Esophagus muscularis mucosa (tissue), 4 donors: Measurements from ENCODE around the gene EDNRA. TPM values are rescaled to one million over a fixed set of nuclear protein-coding genes. Genes with fewer than 3 reads are reported as not detected.

ENCODE experiments used
- DNase-seq: peaks from one replicate; pipeline ENCODE4 v3.0.0-alpha.2; 2017; ENCODE audit errors: extremely low spot score
- H3K27ac ChIP-seq, 4 donors: fragments of 200-600 bp; sonication (generic); replicated peaks in 1 of 4; 1 replicate in 3 of 4; 2 replicates in 1 of 4; pipeline ENCODE4 v1.5.1; 2016 to 2019; ENCODE audit warnings: mild to moderate bottlenecking in 1 of 4
- H3K27me3 ChIP-seq, 4 donors: fragments of 200-600 bp; sonication (generic); one replicate each; pipeline versions ENCODE4 v1.5.1 to v1.6.0; 2016 to 2019
- H3K36me3 ChIP-seq, 4 donors: fragments of 200-600 bp; sonication (generic); one replicate each; pipeline ENCODE4 v1.5.1; 2016 to 2019
- H3K4me1 ChIP-seq, 4 donors: fragments of 200-600 bp; sonication (generic); one replicate each; pipeline ENCODE4 v1.5.1; 2016 to 2019
- H3K4me3 ChIP-seq, 4 donors: fragments of 200-600 bp; sonication (generic); 1 replicate in 2 of 4; 2 replicates in 2 of 4; pipeline ENCODE4 v1.5.1; 2016 to 2019; ENCODE audit warnings: mild to moderate bottlenecking in 4 of 4, moderate library complexity in 1 of 4
- H3K9me3 ChIP-seq, 4 donors: fragments of 200-600 bp; sonication (generic); 1 replicate in 3 of 4; 2 replicates in 1 of 4; pipeline ENCODE4 v1.5.1; 2016 to 2019
- CTCF ChIP-seq, 3 experiments: fragments of 200-600 bp in 2 of 3; fragments of 450-650 bp in 1 of 3; sonication (generic) in 2 of 3; IDR thresholded peaks; one replicate each; pipeline ENCODE4 v1.5.1; 2017 to 2019; ENCODE audit warnings: antibody characterized with exemption in 3 of 3, mild to moderate bottlenecking in 2 of 3, moderate library complexity in 1 of 3
- EP300 ChIP-seq: sonication (generic); formaldehyde crosslinking; IDR thresholded peaks from one replicate; pipeline ENCODE4 v1.6.1; 2017; ENCODE audit warnings: antibody characterized with exemption
- POLR2A ChIP-seq: fragments of 450-650 bp; IDR thresholded peaks from one replicate; pipeline ENCODE4 v1.6.1; 2017; ENCODE audit warnings: antibody characterized with exemption, moderate library complexity, mild to moderate bottlenecking, low read depth
- POLR2AphosphoS5 ChIP-seq, 2 donors: sonication (generic); formaldehyde crosslinking; IDR thresholded peaks; one replicate each; pipeline ENCODE4 v1.6.1; 2017; ENCODE audit warnings: antibody characterized with exemption in 2 of 2
- WGBS: methylation state at CpG from one replicate; pipeline ENCODE4 v1.1.5; 2018; 5-methylcytosine and 5-hydroxymethylcytosine counted together
- intact Hi-C: fragments of 100-400 bp; cut with DNase I; formaldehyde crosslinking; loops from one replicate; pipeline ENCODE4 v1.15.1; 2023
- total RNA-seq, 4 donors: library from RNA; depleted of rRNA; stranded (reverse); fragments of >200 nt; gene quantifications; one replicate each; pipeline versions ENCODE4 v1.1.0 to v1.2.1, GENCODE V29; 2016

The EDNRA gene
- total RNA-seq, 4 donors from 2014 or later, result 0.83 to 8.0 (median 3.9) TPM

GRCh38 chr4:147581606-147582350, 100.9 kb downstream of the EDNRA start:
- no peaks in the 10 kb centered on the region for H3K27me3 ChIP-seq
- peak; percentile 72 for DNase-seq
- intact Hi-C loops, result loop anchor here (10.0 kb wide), 1 partner anchor 417 kb away; no protein-coding TSS in a partner anchor
- H3K4me3 ChIP-seq, result no peak overlapping the region
- H3K27ac ChIP-seq, result no peak overlapping the region
- no peak for TF ChIP-seq CTCF (IDR thresholded peaks at IDR 0.05)
- TF ChIP-seq POLR2A, result no peak
- no peak for TF ChIP-seq EP300
- no peak for TF ChIP-seq POLR2AphosphoS5 (IDR thresholded peaks at IDR 0.05)
- 73% methylated on average over 6 of the region's 6 CpGs for WGBS
- no peaks in the 10 kb centered on the region for H3K4me1 ChIP-seq
- no peaks in the 10 kb centered on the region for H3K36me3 ChIP-seq
- H3K9me3 ChIP-seq, result peaks cover 0 to 6% (median 0%) of the 10 kb centered on the region in 4 donors

- DNase-seq, result peak; percentile 37
- Histone ChIP-seq H3K4me3 (no peak overlapping the region), H3K27ac (no peak overlapping the region), H3K36me3 (no peaks in the 10 kb centered on the region), H3K27me3 (no peaks in the 10 kb centered on the region), H3K9me3 (peaks cover 0 to 6% (median 0%) of the 10 kb centered on the region in 4 donors), H3K4me1 (no peaks in the 10 kb centered on the region)
- TF ChIP-seq POLR2AphosphoS5 (IDR thresholded peaks at IDR 0.05), result no peak
- TF ChIP-seq POLR2A, result no peak
- TF ChIP-seq EP300, result no peak
- no peak for TF ChIP-seq CTCF (IDR thresholded peaks at IDR 0.05)
- intact Hi-C loops, result loop anchor here (10.0 kb wide), 1 partner anchor 418 kb away; no protein-coding TSS in a partner anchor
Measured at GRCh38 chr4:147582386-147583060, 101.6 kb downstream of the EDNRA start.

GRCh38 chr4:147583876-147584275, 103.0 kb downstream of the EDNRA start:
- Histone ChIP-seq H3K27ac (no peak overlapping the region), H3K4me1 (no peaks in the 10 kb centered on the region), H3K9me3 (peaks cover 0 to 6% (median 0%) of the 10 kb centered on the region in 4 donors), H3K36me3 (no peaks in the 10 kb centered on the region), H3K4me3 (no peak overlapping the region), H3K27me3 (no peaks in the 10 kb centered on the region)
- intact Hi-C loops, result loop anchor here (10.0 kb wide), 1 partner anchor 419 kb away; no protein-coding TSS in a partner anchor
- TF ChIP-seq CTCF (IDR thresholded peaks at IDR 0.05) (no peak), POLR2AphosphoS5 (IDR thresholded peaks at IDR 0.05) (no peak), POLR2A (no peak), EP300 (no peak)
- WGBS, result 96% methylated on average over 1 of the region's 1 CpG
- DNase-seq, result peak; percentile 26

GRCh38 chr4:147586032-147586431, 105.1 kb downstream of the EDNRA start:
- intact Hi-C loops, result loop anchor here (10.0 kb wide), 1 partner anchor 421 kb away; no protein-coding TSS in a partner anchor
- Histone ChIP-seq H3K27ac (no peak overlapping the region), H3K27me3 (no peaks in the 10 kb centered on the region), H3K9me3 (peaks cover 0 to 6% (median 0%) of the 10 kb centered on the region in 4 donors), H3K4me3 (no peak overlapping the region), H3K4me1 (no peaks in the 10 kb centered on the region), H3K36me3 (no peaks in the 10 kb centered on the region)
- TF ChIP-seq POLR2A (no peak), CTCF (IDR thresholded peaks at IDR 0.05) (no peak), EP300 (no peak), POLR2AphosphoS5 (IDR thresholded peaks at IDR 0.05) (no peak)
- DNase-seq, result no peak
- WGBS, result 31% methylated on average over 3 of the region's 3 CpGs
